ENCODE data around the gene VAMP8. TPM values are rescaled to one million over a fixed set of nuclear protein-coding genes. Genes with fewer than 3 reads are reported as not detected.

VAMP8 gene
- total RNA-seq, result 51.0 to 55.7 TPM (median 55.5 TPM) in 3 replicates

GRCh38 chr2:85577386-85578242 is at the start of gene VAMP8:
VAMP8 (plus strand) TSS chr2:85577586; CDS start chr2:85577647, 61 bp downstream.
- H3K9me3 Mint-ChIP-seq, result no peaks in the 10 kb centered on the region
- peaks cover 7% of the 10 kb centered on the region for H3K36me3 Mint-ChIP-seq
- H3K27me3 Mint-ChIP-seq (ENCODE audit: low read depth), result peaks cover 2% of the 10 kb centered on the region
- H3K27ac Mint-ChIP-seq, result peak within 1 kb of the TSS; percentile 96
- TF ChIP-seq CTCF (IDR thresholded peaks at IDR 0.05; ENCODE audit: unreplicated experiment), result no peak
- peak in 1 of 2 experiments; percentile 57 for DNase-seq (ENCODE audit: low spot score in 2 of 2, unreplicated experiment in 2 of 2)
- H3K4me3 Mint-ChIP-seq, result peak within 1 kb of the TSS; percentile 79
- H3K4me1 Mint-ChIP-seq, result peaks cover 42% of the 10 kb centered on the region

GRCh38 chr2:85527787-85528186 is 49.6 kb upstream of the VAMP8 start:
- TF ChIP-seq CTCF (IDR thresholded peaks at IDR 0.05; ENCODE audit: unreplicated experiment), result no peak
- Mint-ChIP-seq H3K27ac (no peak overlapping the region), H3K4me3 (no peak overlapping the region), H3K9me3 (peaks cover 5% of the 10 kb centered on the region), H3K36me3 (no peaks in the 10 kb centered on the region), H3K27me3 (ENCODE audit: low read depth) (peaks cover 6% of the 10 kb centered on the region), H3K4me1 (peaks cover 33% of the 10 kb centered on the region)
- no peak for DNase-seq (ENCODE audit: low spot score in 2 of 2, unreplicated experiment in 2 of 2)

GRCh38 chr2:85528355-85528754 is 49.0 kb upstream of the VAMP8 start:
- Mint-ChIP-seq H3K9me3 (peaks cover 5% of the 10 kb centered on the region), H3K27me3 (ENCODE audit: low read depth) (peaks cover 6% of the 10 kb centered on the region), H3K27ac (no peak overlapping the region), H3K4me1 (peaks cover 28% of the 10 kb centered on the region), H3K36me3 (no peaks in the 10 kb centered on the region), H3K4me3 (no peak overlapping the region)
- TF ChIP-seq CTCF (IDR thresholded peaks at IDR 0.05; ENCODE audit: unreplicated experiment), result no peak
- DNase-seq (ENCODE audit: low spot score in 2 of 2, unreplicated experiment in 2 of 2), result no peak

- Mint-ChIP-seq H3K27ac (no peak overlapping the region), H3K27me3 (ENCODE audit: low read depth) (peaks cover 6% of the 10 kb centered on the region), H3K36me3 (no peaks in the 10 kb centered on the region), H3K9me3 (peaks cover 5% of the 10 kb centered on the region), H3K4me1 (peaks cover 14% of the 10 kb centered on the region), H3K4me3 (no peak overlapping the region)
- no peak for DNase-seq (ENCODE audit: low spot score in 2 of 2, unreplicated experiment in 2 of 2)
- no peak for TF ChIP-seq CTCF (IDR thresholded peaks at IDR 0.05; ENCODE audit: unreplicated experiment)
These were observed 47.6 kb upstream of the VAMP8 start for GRCh38 chr2:85529809-85530208.

GRCh38 chr2:85531589-85531988 is 45.8 kb upstream of the VAMP8 start:
- Mint-ChIP-seq H3K27ac (no peak overlapping the region), H3K9me3 (peaks cover 5% of the 10 kb centered on the region), H3K4me1 (peaks cover 7% of the 10 kb centered on the region), H3K27me3 (ENCODE audit: low read depth) (peaks cover 6% of the 10 kb centered on the region), H3K4me3 (no peak overlapping the region), H3K36me3 (peaks cover 2% of the 10 kb centered on the region)
- TF ChIP-seq CTCF (IDR thresholded peaks at IDR 0.05; ENCODE audit: unreplicated experiment), result no peak
- DNase-seq (ENCODE audit: low spot score in 2 of 2, unreplicated experiment in 2 of 2), result no peak

Measured in mesothelial cell of epicardium (in vitro differentiated cells).